Measurements from ENCODE around the gene NCAPG. TPM values are rescaled to one million over a fixed set of nuclear protein-coding genes. Genes with fewer than 3 reads are reported as not detected.
"Not testable (repeated sequence)": the region's sequence is repeated elsewhere in the genome, so short reads cannot be mapped to it uniquely, and the experiment has no call there.

NCAPG gene
- total and polyA plus RNA-seq, 9 donors: 11.4 to 19.7 (median 15.4) TPM

- Histone ChIP-seq H3K27me3 (ENCODE audit: control insufficient read depth, insufficient read depth, low read length) (no peaks in the 10 kb centered on the region), H3K36me3 (ENCODE audit: control insufficient read depth, insufficient read depth, low read length) (peaks cover 4% of the 10 kb centered on the region), H3K4me3 (ENCODE audit: low read length) (no peak overlapping the region), H3K9me3 (replicated peaks; ENCODE audit: control insufficient read depth, low read depth, low read length) (no peaks in the 10 kb centered on the region), H3K27ac (ENCODE audit: low read length) (no peak overlapping the region), H3K4me1 (ENCODE audit: control insufficient read depth, insufficient read depth, low read length) (peaks cover 3% of the 10 kb centered on the region)
- 95% methylated on average over 12 of the region's 12 CpGs for WGBS (ENCODE audit: insufficient coverage)
- DNase-seq: no peak
Measured at GRCh38 chr4:17816142-17816541, 5.4 kb downstream of the NCAPG start.

- Histone ChIP-seq H3K4me3 (ENCODE audit: low read length) (no peak overlapping the region), H3K4me1 (ENCODE audit: control insufficient read depth, insufficient read depth, low read length) (no peaks in the 10 kb centered on the region), H3K9me3 (replicated peaks; ENCODE audit: control insufficient read depth, low read depth, low read length) (no peaks in the 10 kb centered on the region), H3K27me3 (ENCODE audit: control insufficient read depth, insufficient read depth, low read length) (no peaks in the 10 kb centered on the region), H3K36me3 (ENCODE audit: control insufficient read depth, insufficient read depth, low read length) (peaks cover 4% of the 10 kb centered on the region), H3K27ac (ENCODE audit: low read length) (no peak overlapping the region)
- WGBS (ENCODE audit: insufficient coverage): no CpG with 5 or more reads among the region's 5 CpGs
- DNase-seq: peak; percentile 68
Measured at GRCh38 chr4:17817027-17817426, 6.2 kb downstream of the NCAPG start.

GRCh38 chr4:17823871-17824669 lies 13.3 kb downstream of the NCAPG start:
- Histone ChIP-seq H3K9me3 (replicated peaks; ENCODE audit: control insufficient read depth, low read depth, low read length) (no peaks in the 10 kb centered on the region), H3K27me3 (ENCODE audit: control insufficient read depth, insufficient read depth, low read length) (no peaks in the 10 kb centered on the region), H3K27ac (ENCODE audit: low read length) (no peak overlapping the region), H3K4me3 (ENCODE audit: low read length) (no peak overlapping the region), H3K4me1 (ENCODE audit: control insufficient read depth, insufficient read depth, low read length) (no peaks in the 10 kb centered on the region), H3K36me3 (ENCODE audit: control insufficient read depth, insufficient read depth, low read length) (no peaks in the 10 kb centered on the region)
- no peak for DNase-seq
- WGBS (ENCODE audit: insufficient coverage): no CpG with 5 or more reads among the region's 1 CpG

DNA sequence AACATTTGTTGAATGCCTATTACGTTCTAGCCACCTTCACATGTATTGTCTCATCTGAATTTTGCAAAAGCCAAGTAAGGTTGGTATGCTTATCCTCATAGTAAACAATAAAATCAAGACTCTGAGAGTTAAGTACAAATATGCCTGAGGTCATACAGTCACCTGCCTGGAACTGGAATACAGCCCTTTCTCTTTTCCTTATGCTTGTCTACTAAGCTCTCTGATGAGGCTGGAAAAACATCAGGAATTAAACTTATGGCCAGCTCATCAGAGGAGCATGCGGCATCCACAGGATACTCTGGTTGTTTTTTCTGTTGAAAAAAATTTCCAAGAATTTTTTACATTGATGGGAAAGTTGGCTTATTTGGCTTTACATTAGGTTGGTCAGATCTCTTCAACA lies 35.5 kb downstream of the NCAPG start:
- no peaks in the 10 kb centered on the region for H3K27me3 ChIP-seq (ENCODE audit: control insufficient read depth, insufficient read depth, low read length)
- WGBS (ENCODE audit: insufficient coverage): no CpG with 5 or more reads among the region's 2 CpGs
- H3K9me3 ChIP-seq (replicated peaks; ENCODE audit: control insufficient read depth, low read depth, low read length): no peaks in the 10 kb centered on the region
- peaks cover 3% of the 10 kb centered on the region for H3K36me3 ChIP-seq (ENCODE audit: control insufficient read depth, insufficient read depth, low read length)
- peak; percentile 3 for DNase-seq
- no peak overlapping the region for H3K4me3 ChIP-seq (ENCODE audit: low read length)
- no peak overlapping the region for H3K27ac ChIP-seq (ENCODE audit: low read length)
- no peaks in the 10 kb centered on the region for H3K4me1 ChIP-seq (ENCODE audit: control insufficient read depth, insufficient read depth, low read length)

DNA sequence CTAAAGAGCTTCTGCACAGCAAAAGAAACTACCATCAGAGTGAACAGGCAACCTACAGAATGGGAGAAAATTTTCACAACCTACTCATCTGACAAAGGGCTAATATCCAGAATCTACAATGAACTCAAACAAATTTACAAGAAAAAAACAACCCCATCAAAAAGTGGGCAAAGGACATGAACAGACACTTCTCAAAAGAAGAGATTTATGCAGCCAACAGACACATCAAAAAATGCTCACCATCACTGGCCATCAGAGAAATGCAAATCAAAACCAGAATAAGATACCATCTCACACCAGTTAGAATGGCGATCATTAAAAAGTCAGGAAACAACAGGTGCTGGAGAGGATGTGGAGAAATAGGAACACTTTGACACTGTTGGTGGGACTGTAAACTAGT lies 39.5 kb downstream of the NCAPG start:
- H3K27ac ChIP-seq (ENCODE audit: low read length); H3K4me3 ChIP-seq (ENCODE audit: low read length); H3K9me3 ChIP-seq (replicated peaks; ENCODE audit: control insufficient read depth, low read depth, low read length); H3K27me3 ChIP-seq (ENCODE audit: control insufficient read depth, insufficient read depth, low read length); DNase-seq; H3K4me1 ChIP-seq (ENCODE audit: control insufficient read depth, insufficient read depth, low read length); H3K36me3 ChIP-seq (ENCODE audit: control insufficient read depth, insufficient read depth, low read length): not testable (repeated sequence)
- WGBS (ENCODE audit: insufficient coverage): no CpG with 5 or more reads among the region's 1 CpG

DNA sequence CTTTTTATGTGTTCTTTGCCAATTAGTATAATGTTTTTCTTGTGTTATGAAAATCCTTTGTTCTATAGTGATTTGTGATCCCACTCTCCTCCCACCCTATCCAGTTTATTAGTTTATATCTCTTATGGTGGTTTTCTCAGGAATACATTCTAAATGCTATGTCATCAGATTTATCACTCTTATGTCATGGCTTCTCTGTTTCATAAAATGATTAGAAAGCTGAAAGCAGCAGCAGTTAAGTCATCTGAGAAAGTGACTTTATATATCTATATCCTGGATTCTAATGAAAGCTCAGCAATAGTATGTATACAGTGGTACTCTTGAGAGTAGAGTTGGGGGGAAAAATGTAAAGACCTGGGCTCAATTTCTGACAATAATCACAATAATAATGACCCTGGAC lies 41.2 kb downstream of the NCAPG start:
- H3K27me3 ChIP-seq (ENCODE audit: control insufficient read depth, insufficient read depth, low read length): no peaks in the 10 kb centered on the region
- no peak for DNase-seq
- H3K27ac ChIP-seq (ENCODE audit: low read length): no peak overlapping the region
- no peaks in the 10 kb centered on the region for H3K9me3 ChIP-seq (replicated peaks; ENCODE audit: control insufficient read depth, low read depth, low read length)
- no peak overlapping the region for H3K4me3 ChIP-seq (ENCODE audit: low read length)
- H3K4me1 ChIP-seq (ENCODE audit: control insufficient read depth, insufficient read depth, low read length): no peaks in the 10 kb centered on the region
- H3K36me3 ChIP-seq (ENCODE audit: control insufficient read depth, insufficient read depth, low read length): no peaks in the 10 kb centered on the region

GRCh38 chr4:17854036-17854435 lies 43.3 kb downstream of the NCAPG start:
- no peak for DNase-seq
- Histone ChIP-seq H3K4me3 (ENCODE audit: low read length) (no peak overlapping the region), H3K4me1 (ENCODE audit: control insufficient read depth, insufficient read depth, low read length) (no peaks in the 10 kb centered on the region), H3K27me3 (ENCODE audit: control insufficient read depth, insufficient read depth, low read length) (no peaks in the 10 kb centered on the region), H3K27ac (ENCODE audit: low read length) (no peak overlapping the region), H3K36me3 (ENCODE audit: control insufficient read depth, insufficient read depth, low read length) (no peaks in the 10 kb centered on the region), H3K9me3 (replicated peaks; ENCODE audit: control insufficient read depth, low read depth, low read length) (no peaks in the 10 kb centered on the region)
- WGBS (ENCODE audit: insufficient coverage): 100% methylated on average over 1 of the region's 3 CpGs

- H3K9me3 ChIP-seq (replicated peaks; ENCODE audit: control insufficient read depth, low read depth, low read length): peaks cover 3% of the 10 kb centered on the region
- WGBS (ENCODE audit: insufficient coverage): no CpG with 5 or more reads among the region's 5 CpGs
Measured at GRCh38 chr4:17859793-17860406, 49.1 kb downstream of the NCAPG start.

GRCh38 chr4:17861906-17862305 lies 51.1 kb downstream of the NCAPG start:
- not testable (repeated sequence) for H3K27me3 ChIP-seq (ENCODE audit: control insufficient read depth, insufficient read depth, low read length); H3K9me3 ChIP-seq (replicated peaks; ENCODE audit: control insufficient read depth, low read depth, low read length); H3K27ac ChIP-seq (ENCODE audit: low read length); H3K36me3 ChIP-seq (ENCODE audit: control insufficient read depth, insufficient read depth, low read length); DNase-seq; H3K4me1 ChIP-seq (ENCODE audit: control insufficient read depth, insufficient read depth, low read length); H3K4me3 ChIP-seq (ENCODE audit: low read length)

More at GRCh38 chr4:17859793-17860406, 49.1 kb downstream of the NCAPG start:
- Histone ChIP-seq H3K36me3 (ENCODE audit: control insufficient read depth, insufficient read depth, low read length) (peaks cover 3% of the 10 kb centered on the region), H3K27me3 (ENCODE audit: control insufficient read depth, insufficient read depth, low read length) (no peaks in the 10 kb centered on the region), H3K4me3 (ENCODE audit: low read length) (no peak overlapping the region), H3K4me1 (ENCODE audit: control insufficient read depth, insufficient read depth, low read length) (no peaks in the 10 kb centered on the region), H3K27ac (ENCODE audit: low read length) (no peak overlapping the region)
- DNase-seq: no peak

GRCh38 chr4:17865866-17866363 lies 55.1 kb downstream of the NCAPG start:
- no peak for DNase-seq
- H3K4me1 ChIP-seq (ENCODE audit: control insufficient read depth, insufficient read depth, low read length): no peaks in the 10 kb centered on the region
- no peak overlapping the region for H3K27ac ChIP-seq (ENCODE audit: low read length)
- H3K9me3 ChIP-seq (replicated peaks; ENCODE audit: control insufficient read depth, low read depth, low read length): peaks cover 3% of the 10 kb centered on the region
- H3K36me3 ChIP-seq (ENCODE audit: control insufficient read depth, insufficient read depth, low read length): peaks cover 3% of the 10 kb centered on the region
- no peak overlapping the region for H3K4me3 ChIP-seq (ENCODE audit: low read length)
- no peaks in the 10 kb centered on the region for H3K27me3 ChIP-seq (ENCODE audit: control insufficient read depth, insufficient read depth, low read length)
- WGBS (ENCODE audit: insufficient coverage): 89% methylated on average over 1 of the region's 1 CpG
